PC-3 (cell line): ENCODE results near the gene NTN5. TPM values are rescaled to one million over a fixed set of nuclear protein-coding genes. Genes with fewer than 3 reads are reported as not detected.

Source experiments
- ATAC-seq: fragments of 200-7000 bp; cut with Tn5 transposase; 2 replicates; pipeline ENCODE4 v1.9.1; 2020; ENCODE audit warnings: mild to moderate bottlenecking, moderate library complexity
- BruUV-seq: library from RNA; stranded (reverse); fragments of 400-500 nt; replicated peaks from 2 replicates; lab custom pipeline; 2021; lab: Mats Ljungman, UMichigan
- CTCF ChIA-PET: fragments of 300-600 bp; sonication (Branson Sonifier 250); formaldehyde crosslinking; loops from one replicate; lab custom pipeline; 2022; ENCODE audit warnings: antibody characterized with exemption; lab: Charles Lee
- POLR2A ChIA-PET: fragments of 300-600 bp; sonication (Branson Sonifier 250); formaldehyde crosslinking; loops from one replicate; lab custom pipeline; 2022; ENCODE audit warnings: antibody characterized with exemption; ENCODE audit not compliant: unreplicated experiment; lab: Charles Lee
- DNase-seq: peaks from one replicate; pipeline ENCODE4 v3.0.0-alpha.2; 2015
- H2AFZ ChIP-seq: fragments of 300-600 bp; sonication (generic); 2 replicates; pipeline ENCODE4 v1.6.0; 2016; ENCODE audit warnings: antibody characterized with exemption, low read length
- H3F3A ChIP-seq: fragments of 300-600 bp; sonication (generic); one replicate; pipeline ENCODE4 v1.6.0; 2017; ENCODE audit warnings: antibody characterized with exemption, low read length, control low read depth, mild to moderate bottlenecking; ENCODE audit not compliant: unreplicated experiment
- H3K27ac ChIP-seq: fragments of 300-600 bp; sonication (generic); 2 replicates; pipeline ENCODE4 v1.5.1; 2016; ENCODE audit warnings: mild to moderate bottlenecking, low read length
- H3K27me3 ChIP-seq: fragments of 300-600 bp; sonication (generic); 2 replicates; pipeline ENCODE4 v1.6.1; 2016; ENCODE audit warnings: low read length, mixed read lengths
- H3K36me3 ChIP-seq: fragments of 300-600 bp; sonication (generic); 2 replicates; pipeline ENCODE4 v1.6.1; 2016; ENCODE audit warnings: low read depth, mixed run types, low read length, mixed read lengths
- H3K4me1 ChIP-seq: fragments of 300-600 bp; sonication (generic); 2 replicates; pipeline ENCODE4 v1.5.1; 2016; ENCODE audit warnings: low read length; ENCODE audit not compliant: insufficient read depth
- H3K4me2 ChIP-seq: fragments of 300-600 bp; sonication (generic); 2 replicates; pipeline ENCODE4 v1.6.0; 2016; ENCODE audit warnings: low read length
- H3K4me3 ChIP-seq: fragments of 300-600 bp; sonication (generic); 2 replicates; pipeline ENCODE4 v1.5.1; 2016; ENCODE audit warnings: mild to moderate bottlenecking, low read length, mixed read lengths
- H3K79me2 ChIP-seq: fragments of 300-600 bp; sonication (generic); 2 replicates; pipeline ENCODE4 v1.6.1; 2017; ENCODE audit warnings: low read length, mixed read lengths
- H3K9ac ChIP-seq: fragments of 300-600 bp; sonication (generic); 2 replicates; pipeline ENCODE4 v1.6.0; 2016; ENCODE audit warnings: mild to moderate bottlenecking, low read length
- H3K9me2 ChIP-seq: fragments of 300-600 bp; sonication (generic); replicated peaks from 2 replicates; pipeline ENCODE4 v1.6.1; 2016; ENCODE audit warnings: mixed run types, low read length, mixed read lengths
- H3K9me3 ChIP-seq: fragments of 300-600 bp; sonication (generic); 2 replicates; pipeline ENCODE4 v1.6.1; 2016; ENCODE audit warnings: low read length, mixed read lengths
- H4K20me1 ChIP-seq: fragments of 300-600 bp; sonication (generic); 2 replicates; pipeline ENCODE4 v1.6.1; 2016; ENCODE audit warnings: low read length, mixed read lengths
- EZH2 ChIP-seq: fragments of 300-600 bp; sonication (generic); IDR thresholded peaks from one replicate; pipeline ENCODE4 v1.6.1; 2017; ENCODE audit warnings: antibody characterized with exemption, mild to moderate bottlenecking, low read length; ENCODE audit not compliant: unreplicated experiment
- EZH2phosphoT487 ChIP-seq: fragments of 300-600 bp; sonication (generic); IDR thresholded peaks from 2 replicates; pipeline ENCODE4 v1.6.1; 2018; ENCODE audit warnings: mild to moderate bottlenecking, antibody characterized with exemption, low read length, borderline replicate concordance
- intact Hi-C: fragments of 100-400 bp; cut with micrococcal nuclease; formaldehyde crosslinking; loops from 2 replicates; pipeline ENCODE4 v1.9.0; 2023
- total RNA-seq: library from RNA; depleted of rRNA; stranded (reverse); fragments of >200 nt; gene quantifications from 2 replicates; pipeline ENCODE4 v1.2.3, GENCODE V29; 2014
- TF ChIP-seq, protein P1 (sequence below): fragments of 300-600 bp; sonication (generic); conservative IDR thresholded peaks from 2 replicates; pipeline ENCODE4 v1.5.1; 2017; ENCODE audit warnings: antibody characterized with exemption, low read depth, mild to moderate bottlenecking, low read length

Gene NTN5
- total RNA-seq, 1 experiment from 2014 or later, result 0.18 TPM

DNA sequence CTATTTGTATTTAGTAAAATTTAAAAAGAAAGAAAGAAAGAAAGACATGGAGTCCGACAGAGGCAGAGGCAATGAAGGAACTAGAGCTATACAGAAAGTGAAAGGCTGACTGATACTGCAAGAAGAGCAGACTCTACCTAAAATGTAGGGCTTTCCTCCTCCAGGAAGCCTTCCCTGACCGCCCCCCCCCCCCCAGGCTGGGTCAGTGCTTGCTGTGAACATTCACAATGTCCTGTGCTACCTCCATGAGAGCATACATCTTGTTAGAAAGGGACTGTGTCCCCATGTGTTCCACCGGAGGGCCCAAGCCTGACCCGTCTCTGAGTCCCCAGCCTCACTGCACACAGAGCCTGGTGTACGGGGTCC, 21.2 kb downstream of the NTN5 start:
- Histone ChIP-seq H3K4me1 (no peaks in the 10 kb centered on the region), H3K9me2 (no peaks in the 10 kb centered on the region), H4K20me1 (no peaks in the 10 kb centered on the region), H3K4me3 (no peak overlapping the region), H3K79me2 (no peaks in the 10 kb centered on the region), H3K9me3 (no peaks in the 10 kb centered on the region), H3K9ac (no peak overlapping the region), H3K4me2 (no peak overlapping the region), H2AFZ (no peak overlapping the region), H3K27me3 (no peaks in the 10 kb centered on the region), H3K27ac (no peak overlapping the region), H3K36me3 (no peaks in the 10 kb centered on the region), H3F3A (no peaks in the 10 kb centered on the region)
- ATAC-seq (no peak), DNase-seq (no peak)
- POLR2A ChIA-PET, result no interaction called here
- CTCF ChIA-PET, result no interaction called here
- TF ChIP-seq EZH2 (no peak), EZH2phosphoT487 (no peak)
- TF ChIP-seq, protein P1, sequence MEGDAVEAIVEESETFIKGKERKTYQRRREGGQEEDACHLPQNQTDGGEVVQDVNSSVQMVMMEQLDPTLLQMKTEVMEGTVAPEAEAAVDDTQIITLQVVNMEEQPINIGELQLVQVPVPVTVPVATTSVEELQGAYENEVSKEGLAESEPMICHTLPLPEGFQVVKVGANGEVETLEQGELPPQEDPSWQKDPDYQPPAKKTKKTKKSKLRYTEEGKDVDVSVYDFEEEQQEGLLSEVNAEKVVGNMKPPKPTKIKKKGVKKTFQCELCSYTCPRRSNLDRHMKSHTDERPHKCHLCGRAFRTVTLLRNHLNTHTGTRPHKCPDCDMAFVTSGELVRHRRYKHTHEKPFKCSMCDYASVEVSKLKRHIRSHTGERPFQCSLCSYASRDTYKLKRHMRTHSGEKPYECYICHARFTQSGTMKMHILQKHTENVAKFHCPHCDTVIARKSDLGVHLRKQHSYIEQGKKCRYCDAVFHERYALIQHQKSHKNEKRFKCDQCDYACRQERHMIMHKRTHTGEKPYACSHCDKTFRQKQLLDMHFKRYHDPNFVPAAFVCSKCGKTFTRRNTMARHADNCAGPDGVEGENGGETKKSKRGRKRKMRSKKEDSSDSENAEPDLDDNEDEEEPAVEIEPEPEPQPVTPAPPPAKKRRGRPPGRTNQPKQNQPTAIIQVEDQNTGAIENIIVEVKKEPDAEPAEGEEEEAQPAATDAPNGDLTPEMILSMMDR, result no peak
- intact Hi-C loops, result no loop called here
- BruUV-seq, result no TSS peak

DNA sequence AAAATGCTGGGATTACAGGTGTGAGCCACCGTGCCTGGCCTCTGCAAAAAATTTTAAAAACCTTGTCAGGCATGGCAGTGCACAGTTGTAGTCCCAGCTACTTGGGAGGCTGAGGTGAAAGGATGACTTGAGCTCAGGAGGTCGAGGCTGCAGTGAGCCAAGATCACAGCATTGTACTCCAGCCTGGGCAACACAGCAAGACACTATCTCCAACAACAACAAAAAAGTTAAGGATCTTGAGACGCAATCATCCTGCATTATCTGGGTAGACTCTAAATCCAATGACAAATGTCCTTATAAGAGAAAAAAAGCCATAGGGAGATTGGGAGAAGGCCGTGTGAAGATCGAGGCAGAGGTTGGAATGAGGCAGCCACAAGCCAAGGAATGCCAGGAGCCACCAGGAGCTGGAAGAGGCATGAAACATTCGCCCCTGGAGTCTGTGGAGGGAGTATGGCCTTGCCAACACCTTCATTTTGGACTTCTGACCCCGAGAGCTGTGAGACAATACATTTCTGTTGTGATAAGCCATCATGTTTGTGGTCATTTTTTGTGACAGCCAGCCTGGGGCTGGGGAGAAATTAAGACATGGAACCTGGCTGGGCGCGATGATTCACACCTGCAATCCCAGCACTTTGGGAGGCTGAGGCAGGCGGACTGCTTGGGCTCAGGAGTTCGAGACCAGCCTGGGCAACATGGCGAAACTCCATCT, 21.7 kb downstream of the NTN5 start:
- TF ChIP-seq, protein P1, result no peak
- TF ChIP-seq EZH2 (no peak), EZH2phosphoT487 (no peak)
- Histone ChIP-seq H3K27ac (no peak overlapping the region), H3K4me2 (no peak overlapping the region), H3K4me1 (no peaks in the 10 kb centered on the region), H4K20me1 (no peaks in the 10 kb centered on the region), H3K9me2 (no peaks in the 10 kb centered on the region), H3K4me3 (no peak overlapping the region), H2AFZ (no peak overlapping the region), H3K9me3 (no peaks in the 10 kb centered on the region), H3K79me2 (no peaks in the 10 kb centered on the region), H3K9ac (no peak overlapping the region), H3K36me3 (no peaks in the 10 kb centered on the region), H3K27me3 (no peaks in the 10 kb centered on the region), H3F3A (no peaks in the 10 kb centered on the region)
- DNase-seq (no peak), ATAC-seq (no peak)
- ChIA-PET POLR2A (no interaction called here), CTCF (no interaction called here)
- BruUV-seq, result no TSS peak
- intact Hi-C loops, result no loop called here

DNA sequence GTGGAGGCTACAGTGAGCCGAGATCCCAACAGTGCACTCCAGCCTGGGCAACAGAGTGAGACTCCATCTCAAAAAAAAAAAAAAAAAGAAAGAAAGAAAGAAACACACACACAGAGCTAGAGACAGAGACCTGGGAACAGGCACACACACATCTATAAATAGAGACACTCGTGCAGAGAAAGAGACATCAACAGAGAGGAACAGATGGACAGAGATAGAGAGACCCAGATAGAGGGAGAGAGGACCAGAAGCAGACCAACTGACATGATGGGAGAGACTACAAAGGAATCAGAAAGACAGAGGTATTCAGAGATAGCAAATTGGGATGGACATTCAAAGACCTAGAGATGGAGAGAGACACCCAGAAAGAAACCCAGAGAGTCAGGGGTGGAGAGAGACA, 24.7 kb downstream of the NTN5 start:
- Histone ChIP-seq H3K4me1 (peaks cover 6% of the 10 kb centered on the region; the same call in 1 of the 2 replicates), H4K20me1 (no peaks in the 10 kb centered on the region), H3K4me2 (no peak overlapping the region), H3K4me3 (no peak overlapping the region), H3K9me2 (no peaks in the 10 kb centered on the region), H3K36me3 (no peaks in the 10 kb centered on the region), H3K27me3 (no peaks in the 10 kb centered on the region), H2AFZ (no peak overlapping the region), H3F3A (no peaks in the 10 kb centered on the region), H3K9ac (no peak overlapping the region), H3K79me2 (no peaks in the 10 kb centered on the region), H3K9me3 (no peaks in the 10 kb centered on the region), H3K27ac (no peak overlapping the region)
- POLR2A ChIA-PET, result no interaction called here
- CTCF ChIA-PET, result no interaction called here
- BruUV-seq, result no TSS peak
- no peak for ATAC-seq
- intact Hi-C loops, result no loop called here
- TF ChIP-seq, protein P1, result no peak
- TF ChIP-seq EZH2 (no peak), EZH2phosphoT487 (no peak)
- no peak for DNase-seq
